Measurements from ENCODE around the gene GPR162.

GPR162 gene

DNA sequence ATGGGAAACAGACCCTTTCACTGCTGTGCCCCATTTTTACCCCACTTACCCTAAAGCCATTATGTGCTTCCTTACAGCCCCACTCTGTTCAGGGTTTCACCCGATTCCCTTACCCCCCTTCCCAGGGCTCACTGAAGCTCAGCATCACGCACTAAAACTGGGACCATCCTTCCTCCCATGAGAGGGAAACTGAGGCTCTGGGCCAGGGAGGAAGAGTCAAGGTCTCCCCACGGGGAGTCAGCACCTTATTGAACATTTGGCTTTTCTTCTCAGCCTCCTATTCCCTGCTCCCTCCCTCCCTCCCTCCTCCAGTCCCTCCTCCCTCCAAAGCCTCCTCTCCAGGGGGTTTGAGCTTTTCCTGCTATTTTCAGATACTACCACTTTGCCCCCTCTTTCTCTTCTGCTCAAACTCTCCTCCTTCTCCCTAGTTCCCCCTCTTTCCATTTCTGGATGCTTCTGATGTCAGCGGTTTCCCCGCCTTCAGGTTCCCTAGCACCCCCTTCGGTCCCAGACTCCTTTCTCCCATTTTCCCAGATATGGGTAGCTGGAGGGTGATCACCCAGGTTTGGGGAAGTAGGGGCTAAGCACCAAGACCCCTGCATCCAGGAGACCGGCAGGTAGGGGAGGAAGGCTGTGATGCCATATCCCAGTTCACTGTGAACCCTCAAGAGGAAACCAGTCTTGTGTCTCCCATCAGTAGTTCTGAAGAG is 960 bp downstream of the GPR162 start:
- Histone ChIP-seq H3K36me3 (no peaks in the 10 kb centered on the region; a peak in 1 of 22 replicates), H3K9me3 (replicated peaks in 1 of 11) (no peaks in the 10 kb centered on the region), H3K27ac (no peak overlapping the region), H3K4me1 (peaks cover 17 to 46% (median 30%) of the 10 kb centered on the region in 10 experiments), H3K27me3 (peaks cover 72 to 92% (median 87%) of the 10 kb centered on the region in 11 experiments), H3K4me3 (peak overlapping the region in 3 of 10 experiments; percentile 45 to 55 (median 52); a peak in 7 of 20 replicates), H4K20me1 (peaks cover 0 to 61% (median 21%) of the 10 kb centered on the region in 11 experiments; a peak in 11 of 22 replicates), H3K4me2 (peak overlapping the region in 5 of 11 experiments; percentile 78 to 92 (median 85); a peak in 9 of 22 replicates), H3K9ac (peak overlapping the region in 1 of 11 experiments; percentile 64; a peak in 1 of 22 replicates)
- no peak for TF ChIP-seq Cebpa-rat (IDR thresholded peaks at IDR 0.05)

- Histone ChIP-seq H3K36me3 (no peaks in the 10 kb centered on the region; a peak in 1 of 22 replicates), H3K4me1 (peaks cover 19 to 52% (median 34%) of the 10 kb centered on the region in 10 experiments), H3K4me2 (no peak overlapping the region), H3K9me3 (replicated peaks in 1 of 11) (no peaks in the 10 kb centered on the region), H3K4me3 (no peak overlapping the region), H3K27ac (no peak overlapping the region), H3K27me3 (peaks cover 79 to 99% (median 96%) of the 10 kb centered on the region in 11 experiments), H3K9ac (no peak overlapping the region), H4K20me1 (peaks cover 0 to 63% (median 22%) of the 10 kb centered on the region in 11 experiments; a peak in 14 of 22 replicates)
- no peak for TF ChIP-seq Cebpa-rat (IDR thresholded peaks at IDR 0.05)
Observed at GRCh38 chr12:6823182-6824084, 1.8 kb downstream of the GPR162 start.

DNA sequence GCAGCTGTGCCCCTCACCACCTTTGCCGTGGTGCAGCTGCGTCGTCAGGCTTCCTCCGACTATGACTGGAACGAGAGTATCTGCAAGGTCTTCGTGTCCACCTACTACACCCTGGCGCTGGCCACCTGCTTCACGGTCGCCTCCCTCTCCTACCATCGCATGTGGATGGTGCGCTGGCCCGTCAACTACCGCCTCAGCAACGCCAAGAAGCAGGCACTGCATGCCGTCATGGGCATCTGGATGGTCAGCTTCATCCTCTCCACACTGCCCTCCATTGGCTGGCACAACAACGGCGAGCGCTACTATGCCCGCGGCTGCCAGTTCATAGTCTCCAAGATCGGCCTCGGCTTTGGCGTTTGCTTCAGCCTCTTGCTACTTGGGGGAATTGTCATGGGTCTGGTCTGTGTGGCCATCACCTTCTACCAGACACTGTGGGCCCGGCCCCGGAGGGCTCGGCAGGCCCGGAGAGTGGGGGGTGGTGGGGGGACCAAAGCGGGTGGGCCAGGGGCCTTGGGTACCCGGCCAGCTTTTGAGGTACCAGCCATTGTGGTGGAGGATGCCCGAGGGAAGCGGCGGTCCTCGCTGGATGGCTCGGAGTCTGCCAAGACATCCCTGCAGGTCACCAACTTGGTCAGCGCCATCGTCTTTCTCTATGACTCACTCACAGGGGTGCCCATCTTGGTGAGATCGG is 2.6 kb downstream of the GPR162 start:
- no peak overlapping the region for H3K27ac ChIP-seq
- H3K36me3 ChIP-seq: no peaks in the 10 kb centered on the region; a peak in 1 of 22 replicates
- H4K20me1 ChIP-seq: peaks cover 0 to 66% (median 30%) of the 10 kb centered on the region in 11 experiments; a peak in 15 of 22 replicates
- TF ChIP-seq Cebpa-rat (IDR thresholded peaks at IDR 0.05): no peak
- peaks cover 27 to 59% (median 42%) of the 10 kb centered on the region in 10 experiments for H3K4me1 ChIP-seq
- peaks cover 87 to 100% (median 100%) of the 10 kb centered on the region in 11 experiments for H3K27me3 ChIP-seq
- no peak overlapping the region for H3K9ac ChIP-seq
- H3K4me2 ChIP-seq: no peak overlapping the region
- H3K4me3 ChIP-seq: no peak overlapping the region
- no peaks in the 10 kb centered on the region for H3K9me3 ChIP-seq (replicated peaks in 1 of 11)

GRCh38 chr12:6824901-6825381 is 3.3 kb downstream of the GPR162 start:
- Histone ChIP-seq H3K4me2 (peak overlapping the region in 2 of 11 experiments; percentile 5 to 21; a peak in 4 of 22 replicates), H3K9ac (no peak overlapping the region), H4K20me1 (peaks cover 0 to 61% (median 37%) of the 10 kb centered on the region in 11 experiments; a peak in 15 of 22 replicates), H3K4me1 (peaks cover 33 to 56% (median 44%) of the 10 kb centered on the region in 10 experiments), H3K27me3 (peaks cover 87 to 100% (median 100%) of the 10 kb centered on the region in 11 experiments), H3K9me3 (replicated peaks in 1 of 11) (no peaks in the 10 kb centered on the region), H3K27ac (no peak overlapping the region), H3K4me3 (no peak overlapping the region), H3K36me3 (no peaks in the 10 kb centered on the region)
- TF ChIP-seq Cebpa-rat (IDR thresholded peaks at IDR 0.05): no peak

GRCh38 chr12:6825398-6826124 is 3.9 kb downstream of the GPR162 start:
- H3K4me1 ChIP-seq: peaks cover 33 to 49% (median 43%) of the 10 kb centered on the region in 10 experiments
- TF ChIP-seq Cebpa-rat (IDR thresholded peaks at IDR 0.05): no peak
- peak overlapping the region in 6 of 11 experiments; percentile 5 to 53 (median 24); a peak in 9 of 22 replicates for H3K4me2 ChIP-seq
- no peaks in the 10 kb centered on the region for H3K9me3 ChIP-seq (replicated peaks in 1 of 11)
- peaks cover 87 to 100% (median 100%) of the 10 kb centered on the region in 11 experiments for H3K27me3 ChIP-seq
- no peak overlapping the region for H3K4me3 ChIP-seq
- peaks cover 0 to 61% (median 43%) of the 10 kb centered on the region in 11 experiments; a peak in 16 of 22 replicates for H4K20me1 ChIP-seq
- no peak overlapping the region for H3K27ac ChIP-seq
- no peak overlapping the region for H3K9ac ChIP-seq
- H3K36me3 ChIP-seq: no peaks in the 10 kb centered on the region

DNA sequence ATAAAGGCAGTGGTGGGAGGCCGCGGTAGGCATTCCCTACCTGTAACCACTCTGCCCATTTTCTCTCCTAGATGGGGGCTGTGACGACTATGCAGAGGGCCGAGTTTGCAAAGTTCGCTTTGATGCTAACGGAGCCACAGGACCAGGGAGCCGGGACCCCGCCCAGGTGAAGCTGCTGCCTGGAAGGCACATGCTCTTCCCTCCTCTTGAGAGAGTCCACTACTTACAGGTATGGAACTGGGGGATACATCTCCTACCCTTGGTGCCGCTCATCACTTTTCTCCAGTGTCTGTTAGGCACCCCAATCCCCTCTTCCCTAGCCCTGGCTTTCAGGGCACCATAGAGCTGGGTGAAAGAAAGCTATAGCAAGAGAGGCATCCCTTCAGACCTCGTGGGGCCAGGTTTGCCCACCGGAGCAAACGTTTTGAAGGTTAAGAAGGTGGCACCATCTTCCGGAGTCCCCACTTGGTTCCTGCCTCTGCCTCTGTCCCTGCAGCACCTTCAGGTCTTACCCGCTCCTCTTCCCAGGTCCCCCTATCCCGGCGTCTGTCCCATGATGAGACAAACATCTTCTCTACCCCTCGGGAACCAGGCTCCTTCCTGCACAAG is 4.6 kb downstream of the GPR162 start:
- H3K4me1 ChIP-seq: peaks cover 26 to 43% (median 37%) of the 10 kb centered on the region in 10 experiments
- H4K20me1 ChIP-seq: peaks cover 0 to 66% (median 43%) of the 10 kb centered on the region in 11 experiments; a peak in 16 of 22 replicates
- H3K4me3 ChIP-seq: peak overlapping the region in 1 of 10 experiments; percentile 11; a peak in 1 of 20 replicates
- peak overlapping the region in 5 of 11 experiments; percentile 49 to 72 (median 60); a peak in 5 of 22 replicates for H3K4me2 ChIP-seq
- no peak overlapping the region for H3K27ac ChIP-seq
- TF ChIP-seq Cebpa-rat (IDR thresholded peaks at IDR 0.05): no peak
- H3K36me3 ChIP-seq: no peaks in the 10 kb centered on the region
- H3K9ac ChIP-seq: no peak overlapping the region
- H3K9me3 ChIP-seq (replicated peaks in 1 of 11): no peaks in the 10 kb centered on the region
- peaks cover 94 to 100% (median 100%) of the 10 kb centered on the region in 11 experiments for H3K27me3 ChIP-seq

GRCh38 chr12:6826734-6827436 is 5.3 kb downstream of the GPR162 start:
- Histone ChIP-seq H3K4me1 (peaks cover 24 to 40% (median 34%) of the 10 kb centered on the region in 10 experiments), H3K9ac (no peak overlapping the region), H4K20me1 (peaks cover 0 to 67% (median 50%) of the 10 kb centered on the region in 11 experiments; a peak in 16 of 22 replicates), H3K4me2 (peak overlapping the region; percentile 11 to 72 (median 52); a peak in 20 of 22 replicates), H3K4me3 (peak overlapping the region in 2 of 10 experiments; percentile 11 to 19; a peak in 2 of 20 replicates), H3K27ac (no peak overlapping the region), H3K27me3 (peaks cover 98 to 100% (median 100%) of the 10 kb centered on the region in 11 experiments), H3K36me3 (no peaks in the 10 kb centered on the region), H3K9me3 (replicated peaks in 1 of 11) (no peaks in the 10 kb centered on the region)
- TF ChIP-seq Cebpa-rat (IDR thresholded peaks at IDR 0.05): no peak
